Effector memory CD4-positive, alpha-beta T cell (primary cell): Measurements from ENCODE around the gene KDM1A.
A peak's percentile ranks its signal among the peaks of the same experiment; 100 is the strongest.

Source experiments
- DNase-seq, 3 donors: peaks; one replicate each; pipeline ENCODE4 v3.0.0-alpha.2; 2020
- H3K27ac ChIP-seq: 2 replicates; pipeline ENCODE4 v1.7.0; 2013; ENCODE audit warnings: mild to moderate bottlenecking, low read length, moderate library complexity; ENCODE audit not compliant: insufficient read depth, poor library complexity, severe bottlenecking
- H3K27me3 ChIP-seq: replicated peaks from 2 replicates; pipeline ENCODE4 v1.7.0; 2013; ENCODE audit warnings: mild to moderate bottlenecking, low read length; ENCODE audit not compliant: insufficient read depth, control insufficient read depth, poor library complexity, severe bottlenecking
- H3K36me3 ChIP-seq: 2 replicates; pipeline ENCODE4 v1.7.0; 2013; ENCODE audit warnings: mild to moderate bottlenecking, low read length, moderate library complexity; ENCODE audit not compliant: control insufficient read depth, insufficient read depth
- H3K4me1 ChIP-seq: 2 replicates; pipeline ENCODE4 v1.7.0; 2013; ENCODE audit warnings: low read length, mild to moderate bottlenecking; ENCODE audit not compliant: control insufficient read depth, insufficient read depth, poor library complexity, severe bottlenecking
- H3K4me3 ChIP-seq: 2 replicates; pipeline ENCODE4 v1.7.0; 2013; ENCODE audit warnings: low read length, low read depth, mild to moderate bottlenecking; ENCODE audit not compliant: insufficient read depth, poor library complexity, severe bottlenecking
- H3K9me3 ChIP-seq: 2 replicates; pipeline ENCODE4 v1.7.0; 2013; ENCODE audit warnings: mild to moderate bottlenecking, low read length, moderate library complexity; ENCODE audit not compliant: control insufficient read depth

KDM1A gene

GRCh38 chr1:23116216-23116836, 97.1 kb downstream of the KDM1A start:
- H3K27me3 ChIP-seq = no peaks in the 10 kb centered on the region
- no peak overlapping the region for H3K27ac ChIP-seq
- no peaks in the 10 kb centered on the region for H3K9me3 ChIP-seq
- no peak overlapping the region for H3K4me3 ChIP-seq
- no peak for DNase-seq
- no peaks in the 10 kb centered on the region for H3K36me3 ChIP-seq
- peaks cover 18% of the 10 kb centered on the region for H3K4me1 ChIP-seq

GRCh38 chr1:23116921-23117699, 97.8 kb downstream of the KDM1A start:
- DNase-seq = no peak
- no peak overlapping the region for H3K4me3 ChIP-seq
- no peaks in the 10 kb centered on the region for H3K27me3 ChIP-seq
- H3K27ac ChIP-seq = no peak overlapping the region
- H3K4me1 ChIP-seq = peaks cover 15% of the 10 kb centered on the region
- no peaks in the 10 kb centered on the region for H3K36me3 ChIP-seq
- no peaks in the 10 kb centered on the region for H3K9me3 ChIP-seq

- Histone ChIP-seq H3K27ac (peak overlapping the region; percentile 67), H3K36me3 (no peaks in the 10 kb centered on the region), H3K4me3 (no peak overlapping the region), H3K27me3 (no peaks in the 10 kb centered on the region), H3K4me1 (peaks cover 15% of the 10 kb centered on the region), H3K9me3 (no peaks in the 10 kb centered on the region)
- no peak for DNase-seq
Observed at GRCh38 chr1:23118407-23118806, 99.1 kb downstream of the KDM1A start.

- Histone ChIP-seq H3K36me3 (no peaks in the 10 kb centered on the region), H3K4me1 (peaks cover 15% of the 10 kb centered on the region), H3K9me3 (no peaks in the 10 kb centered on the region), H3K4me3 (no peak overlapping the region), H3K27ac (peak overlapping the region; percentile 67), H3K27me3 (no peaks in the 10 kb centered on the region)
- DNase-seq = peak; percentile 38 to 52 (median 45)
Observed at GRCh38 chr1:23118957-23119792, 99.9 kb downstream of the KDM1A start.

- no peaks in the 10 kb centered on the region for H3K36me3 ChIP-seq
- peaks cover 15% of the 10 kb centered on the region for H3K4me1 ChIP-seq
- H3K9me3 ChIP-seq = no peaks in the 10 kb centered on the region
- no peak overlapping the region for H3K4me3 ChIP-seq
- no peaks in the 10 kb centered on the region for H3K27me3 ChIP-seq
- no peak for DNase-seq
- peak overlapping the region; percentile 7 for H3K27ac ChIP-seq
Observed at GRCh38 chr1:23120383-23120782, 101.1 kb downstream of the KDM1A start.

GRCh38 chr1:23122023-23122748, 102.9 kb downstream of the KDM1A start:
- Histone ChIP-seq H3K9me3 (no peaks in the 10 kb centered on the region), H3K27ac (no peak overlapping the region), H3K27me3 (no peaks in the 10 kb centered on the region), H3K4me1 (peaks cover 15% of the 10 kb centered on the region), H3K4me3 (no peak overlapping the region), H3K36me3 (no peaks in the 10 kb centered on the region)
- DNase-seq = no peak

- DNase-seq = no peak
- no peak overlapping the region for H3K4me3 ChIP-seq
- no peaks in the 10 kb centered on the region for H3K36me3 ChIP-seq
- no peaks in the 10 kb centered on the region for H3K9me3 ChIP-seq
- no peak overlapping the region for H3K27ac ChIP-seq
- no peaks in the 10 kb centered on the region for H3K27me3 ChIP-seq
- peaks cover 11% of the 10 kb centered on the region for H3K4me1 ChIP-seq
Observed at GRCh38 chr1:23122796-23123195, 103.5 kb downstream of the KDM1A start.

GRCh38 chr1:23123528-23123927, 104.3 kb downstream of the KDM1A start:
- DNase-seq = no peak
- no peaks in the 10 kb centered on the region for H3K36me3 ChIP-seq
- peaks cover 11% of the 10 kb centered on the region for H3K4me1 ChIP-seq
- H3K9me3 ChIP-seq = no peaks in the 10 kb centered on the region
- H3K4me3 ChIP-seq = no peak overlapping the region
- no peak overlapping the region for H3K27ac ChIP-seq
- no peaks in the 10 kb centered on the region for H3K27me3 ChIP-seq

GRCh38 chr1:23124259-23125026, 105.2 kb downstream of the KDM1A start:
- no peaks in the 10 kb centered on the region for H3K9me3 ChIP-seq
- peaks cover 10% of the 10 kb centered on the region for H3K4me1 ChIP-seq
- DNase-seq = no peak
- no peak overlapping the region for H3K4me3 ChIP-seq
- H3K27me3 ChIP-seq = no peaks in the 10 kb centered on the region
- H3K36me3 ChIP-seq = no peaks in the 10 kb centered on the region
- no peak overlapping the region for H3K27ac ChIP-seq
